SK-N-MC (cell line): Measurements from ENCODE around the gene DIAPH1.

Experiments
- EZH2 ChIP-seq: fragments of 200-600 bp; sonication (generic); IDR thresholded peaks from one replicate; pipeline ENCODE4 v1.6.1; 2017; ENCODE audit warnings: antibody characterized with exemption
- POLR2AphosphoS5 ChIP-seq: IDR thresholded peaks from 2 replicates; pipeline ENCODE4 v1.6.1; 2012; ENCODE audit warnings: mild to moderate bottlenecking, low read depth, low read length, borderline replicate concordance

GRCh38 chr5:141517312-141517711 lies 101.5 kb downstream of the DIAPH1 start:
- TF ChIP-seq POLR2AphosphoS5 (no peak), EZH2 (no peak)
